Activated effector memory CD4-positive, alpha-beta T cell treated with anti-CD3 and anti-CD28 coated beads, Interleukin-2, amount 50 U/mL, for 16 hours (primary cell): ENCODE results near the gene MAP3K4.
"Not testable (repeated sequence)": the region's sequence is repeated elsewhere in the genome, so short reads cannot be mapped to it uniquely, and the experiment has no call there.

Experiments used
- DNase-seq: peaks from one replicate; pipeline ENCODE4 v3.0.0-alpha.2; 2020

Gene MAP3K4

DNA sequence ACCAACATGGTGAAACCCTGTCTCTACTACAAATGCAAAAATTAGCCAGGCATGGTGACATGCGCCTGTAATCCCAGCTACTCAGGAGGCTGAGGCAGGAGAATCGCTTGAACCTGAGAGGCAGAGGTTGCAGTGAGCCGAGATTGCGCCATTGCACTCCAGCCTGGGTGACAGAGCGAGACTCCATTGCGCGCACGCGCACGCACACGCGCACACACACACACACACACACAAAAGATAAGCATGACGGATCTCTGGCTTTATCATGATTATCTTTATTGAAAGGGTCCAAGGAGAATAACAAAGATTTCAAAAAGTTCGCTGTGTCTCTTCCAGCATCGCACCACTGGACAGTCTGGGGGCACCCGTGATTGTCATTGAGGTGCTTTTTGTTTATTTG lies 19.0 kb upstream of the MAP3K4 start:
- not testable (repeated sequence) for DNase-seq

DNA sequence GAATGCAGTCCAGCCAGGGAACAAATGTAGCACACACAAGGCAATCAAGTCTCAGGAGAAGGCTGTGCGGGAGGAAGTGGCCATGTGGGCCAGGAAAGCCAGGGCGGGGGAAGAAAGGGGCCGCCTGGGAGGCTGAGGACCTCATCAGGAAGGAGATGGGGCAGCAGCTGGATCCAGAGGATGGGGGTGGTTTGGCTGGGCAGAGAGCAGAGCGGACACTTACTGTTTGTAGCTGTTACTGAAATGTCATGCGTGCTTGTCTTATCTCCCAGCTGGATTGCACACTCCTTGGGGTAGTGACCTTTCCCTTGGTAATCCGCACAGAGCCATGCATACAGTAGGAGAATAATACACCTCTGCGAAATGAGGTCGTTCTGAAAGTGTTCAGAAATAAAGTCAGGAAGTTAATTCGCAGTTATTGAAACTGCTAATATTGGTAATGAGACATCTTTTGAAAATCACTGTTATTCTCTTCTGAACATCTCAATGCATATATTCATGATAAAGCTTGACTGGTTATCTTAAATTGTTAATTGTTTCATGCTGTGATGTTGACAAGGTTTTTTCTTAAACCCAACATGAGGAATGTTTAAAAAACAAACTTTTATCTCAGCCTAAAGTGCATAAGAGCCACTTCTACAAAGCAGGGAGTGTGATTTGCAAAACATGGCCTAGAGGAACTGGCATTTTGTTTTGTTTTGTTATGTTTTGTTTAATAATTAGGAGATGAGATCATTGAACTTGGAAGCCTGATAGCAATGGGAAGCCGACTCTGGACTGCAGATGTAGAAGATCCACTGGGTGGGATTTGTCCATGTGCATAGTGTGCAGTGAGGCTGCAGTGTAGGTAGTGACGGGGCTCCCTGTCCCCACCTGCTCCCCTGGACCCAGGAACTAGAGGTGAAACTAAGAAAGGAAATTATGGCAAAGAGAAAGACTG lies 18.0 kb upstream of the MAP3K4 start:
- DNase-seq, result no peak

DNA sequence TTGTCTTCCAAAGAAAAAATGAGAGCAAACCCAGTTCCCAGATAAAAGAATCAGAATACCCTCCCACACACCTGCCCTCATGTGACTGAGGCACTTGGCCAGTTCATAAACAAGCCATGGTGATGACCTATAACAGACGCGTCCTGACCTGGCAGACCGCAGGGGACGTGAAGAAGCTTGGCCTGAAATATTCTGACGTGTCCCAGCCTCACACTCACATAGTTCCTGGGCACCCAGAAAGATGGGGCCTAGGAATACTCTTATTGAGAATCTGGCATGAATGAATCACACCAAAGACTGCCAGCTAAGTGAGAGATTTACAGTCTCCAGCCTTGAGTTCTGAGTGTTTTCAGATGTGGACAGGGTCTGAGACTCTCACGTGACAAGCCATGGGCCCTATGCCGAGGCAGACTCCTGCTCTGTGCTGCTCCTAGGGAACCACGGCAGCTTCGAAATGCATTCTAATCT lies 17.2 kb upstream of the MAP3K4 start:
- DNase-seq, result no peak

DNA sequence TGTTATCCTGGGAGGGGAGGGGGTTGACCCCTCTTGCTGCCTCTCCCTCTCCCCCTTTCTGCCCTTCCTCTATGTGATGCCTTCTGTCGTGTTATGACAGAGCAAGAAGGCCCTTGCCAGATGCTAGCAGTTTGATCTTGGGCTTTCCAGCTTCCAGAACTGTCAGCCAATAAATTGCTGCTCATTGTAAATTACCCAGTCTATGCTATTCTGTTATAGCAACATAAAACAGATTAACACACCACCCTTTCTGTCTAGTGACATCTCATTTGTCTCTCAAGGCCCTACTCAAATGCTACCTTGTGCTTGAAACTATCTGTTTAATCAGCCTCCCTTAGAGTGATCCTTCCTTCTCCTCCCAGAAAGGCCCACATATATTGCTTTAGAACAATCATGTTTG lies 16.4 kb upstream of the MAP3K4 start:
- no peak for DNase-seq

DNA sequence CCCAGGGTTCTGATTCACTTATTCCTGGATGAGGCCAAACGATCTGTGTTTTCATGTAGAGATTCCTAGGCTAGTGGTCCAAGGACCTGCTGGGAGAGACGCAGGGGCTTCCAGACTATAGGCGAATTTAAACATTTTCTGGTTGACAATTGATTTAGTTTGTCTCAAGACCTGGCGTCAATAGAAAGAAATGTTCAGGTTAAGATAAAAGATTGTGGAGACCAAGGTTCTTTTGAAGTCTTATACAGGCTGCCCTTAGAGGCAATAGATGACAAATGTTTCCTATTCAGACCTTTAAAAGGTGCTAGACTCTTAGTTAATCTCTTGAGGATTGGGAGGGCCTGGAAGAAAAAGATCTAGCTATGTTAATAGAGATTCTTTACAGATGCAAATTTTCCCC lies 15.6 kb upstream of the MAP3K4 start:
- DNase-seq, result not testable (repeated sequence)

DNA sequence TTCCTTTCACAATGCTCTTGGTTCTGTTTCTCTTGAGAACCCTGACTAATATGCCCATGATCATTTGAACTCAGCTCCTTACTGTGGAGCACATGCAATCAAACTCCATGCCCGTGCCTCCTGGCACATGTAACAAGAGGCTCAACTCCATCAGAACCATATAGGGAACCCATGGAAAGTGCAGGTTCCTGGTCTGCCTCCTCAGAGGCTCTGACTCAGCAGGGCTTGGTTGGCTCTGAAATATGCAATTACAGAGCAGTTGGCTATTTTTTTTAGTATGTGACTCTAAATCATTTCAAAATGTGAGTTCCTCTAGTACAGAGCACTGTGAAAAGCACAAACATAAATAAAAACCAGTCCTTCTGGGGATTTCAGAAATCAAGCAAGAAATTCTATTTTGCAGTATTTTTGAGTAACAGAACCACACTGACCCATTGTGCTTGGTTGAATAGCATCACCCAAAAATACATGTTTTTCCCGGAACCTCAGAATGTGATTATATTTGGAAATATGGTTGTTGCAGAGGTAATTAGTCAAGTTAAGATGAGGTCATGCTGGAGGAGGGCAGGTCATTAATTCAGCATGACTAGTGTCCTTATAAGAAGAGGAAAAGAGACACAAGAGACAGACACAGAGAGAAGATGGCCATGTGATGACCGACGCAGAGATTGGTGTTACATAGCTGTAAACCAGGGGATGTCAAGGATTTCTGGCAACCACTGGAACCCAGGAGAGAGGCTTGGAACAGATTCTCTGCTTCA lies 13.2 kb upstream of the MAP3K4 start:
- no peak for DNase-seq

DNA sequence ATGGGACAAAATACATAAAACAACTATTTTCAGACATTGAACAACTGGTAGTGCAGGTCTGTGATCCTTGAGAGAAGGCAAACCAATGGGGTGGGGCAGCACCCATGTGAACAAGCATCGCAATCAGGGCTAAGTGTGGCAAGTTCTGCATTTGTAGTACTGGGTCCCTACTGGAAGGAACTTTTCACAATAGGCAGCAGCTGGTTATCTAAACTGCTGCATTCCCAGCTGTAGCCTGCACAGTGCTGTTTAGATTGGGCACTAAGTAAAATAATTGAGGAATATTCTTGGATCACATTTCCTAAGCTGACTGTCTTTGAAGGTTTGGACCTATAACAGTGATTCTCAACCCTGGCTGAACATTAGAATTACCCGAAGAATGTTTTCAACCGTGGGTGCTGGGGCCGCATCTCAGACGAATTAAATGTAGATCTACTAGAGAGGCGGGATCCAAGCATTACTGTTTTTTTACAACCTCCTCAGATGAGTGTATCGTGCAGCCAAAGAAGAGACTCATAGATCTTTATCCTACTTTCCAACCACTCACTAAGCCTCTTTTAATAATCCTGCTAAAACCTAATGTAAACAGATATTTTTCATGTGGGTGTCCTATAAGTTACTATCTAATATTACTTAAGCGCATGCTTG lies 12.4 kb upstream of the MAP3K4 start:
- no peak for DNase-seq

DNA sequence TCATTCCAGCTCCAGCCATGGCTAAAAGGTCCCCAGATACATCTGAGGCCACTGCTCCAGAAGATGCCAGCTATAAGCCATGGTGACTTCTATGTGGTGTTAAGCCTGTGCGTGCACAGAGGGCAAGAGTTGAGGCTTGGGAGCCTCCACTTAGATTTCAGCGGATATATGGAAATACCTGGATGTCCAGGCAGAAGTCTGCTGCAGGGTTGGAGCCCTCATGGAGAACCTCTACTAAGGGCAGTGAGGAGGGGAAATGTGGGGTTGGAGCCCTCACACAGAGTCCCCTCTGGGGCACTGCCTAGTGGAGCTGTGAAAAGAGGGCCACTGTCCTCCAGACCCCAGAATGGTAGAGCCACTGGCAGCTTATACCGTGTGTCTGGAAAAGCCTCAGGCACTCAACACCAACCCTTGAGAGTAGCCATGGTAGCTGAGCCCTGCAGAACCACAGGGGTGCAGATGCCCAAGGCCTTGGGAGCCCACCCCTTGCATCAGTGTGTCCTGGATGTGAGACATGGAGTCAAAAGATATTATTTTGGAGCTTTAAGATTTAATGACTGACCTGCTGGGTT lies 8.1 kb upstream of the MAP3K4 start:
- not testable (repeated sequence) for DNase-seq

DNA sequence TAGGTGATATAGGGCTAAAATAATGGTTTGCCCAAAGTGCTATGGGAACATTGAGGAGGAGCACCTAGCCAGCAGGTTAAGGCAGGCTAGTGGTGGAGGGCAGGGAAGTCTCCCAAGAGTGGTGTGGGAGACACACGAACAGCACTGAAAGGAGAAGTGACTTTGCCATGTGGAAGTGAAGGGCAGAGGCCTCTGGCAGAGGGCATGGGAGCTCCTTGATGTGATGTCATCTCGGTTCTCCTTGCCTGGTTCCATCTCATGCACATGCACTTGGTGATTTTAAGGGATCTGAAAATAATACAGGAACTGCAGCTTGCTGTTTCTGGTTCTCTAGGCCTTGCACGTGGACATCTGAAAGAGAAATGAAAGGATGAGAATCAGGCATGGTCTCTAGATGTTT lies 4.7 kb upstream of the MAP3K4 start:
- DNase-seq, result no peak

DNA sequence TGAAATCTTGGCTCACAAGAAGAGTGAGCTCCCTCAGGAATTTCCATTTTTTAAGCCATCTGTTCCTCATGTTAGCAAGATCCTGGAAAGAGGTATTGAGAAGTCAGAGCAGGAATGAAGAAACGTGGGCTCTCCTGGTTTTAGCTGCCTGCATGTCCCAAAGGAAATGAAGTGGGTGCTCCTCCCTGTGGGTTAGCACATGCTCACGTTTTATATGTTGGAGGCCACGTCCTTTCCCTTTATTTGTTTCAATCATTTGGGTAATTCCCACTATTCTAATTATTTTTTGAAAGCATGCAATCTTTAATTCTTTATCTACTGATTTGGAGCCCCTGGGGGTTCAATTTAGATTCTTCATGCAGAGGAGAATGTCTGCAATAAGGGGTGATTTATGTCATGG lies 4.3 kb upstream of the MAP3K4 start:
- DNase-seq, result no peak

DNA sequence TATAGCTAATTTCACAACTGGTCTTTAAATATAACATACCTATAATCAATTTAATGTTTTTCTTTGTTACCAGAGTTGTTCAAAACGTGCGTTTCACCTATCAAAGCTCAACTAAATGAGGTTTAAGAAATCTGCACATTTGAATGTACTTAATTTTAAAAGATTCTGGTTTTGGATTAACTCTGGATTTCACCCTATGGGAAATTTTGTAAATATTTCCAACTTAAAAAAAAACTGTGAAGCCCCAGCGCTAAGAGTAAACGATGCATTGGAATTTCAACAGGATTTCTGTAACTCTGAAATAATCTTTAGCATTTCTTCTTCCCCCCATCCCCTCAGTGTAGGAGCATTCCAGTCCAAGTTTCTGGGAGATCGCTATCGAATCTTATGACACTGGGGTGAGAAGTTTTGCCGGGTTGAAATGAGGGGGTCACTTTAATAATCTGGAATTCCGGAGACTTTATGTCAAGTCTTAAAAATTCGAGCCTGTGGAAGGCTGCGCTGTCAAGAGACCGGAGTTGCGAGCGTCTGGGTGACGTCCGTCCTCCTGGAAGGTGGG lies 643 bp upstream of the MAP3K4 start:
- DNase-seq, result no peak

DNA sequence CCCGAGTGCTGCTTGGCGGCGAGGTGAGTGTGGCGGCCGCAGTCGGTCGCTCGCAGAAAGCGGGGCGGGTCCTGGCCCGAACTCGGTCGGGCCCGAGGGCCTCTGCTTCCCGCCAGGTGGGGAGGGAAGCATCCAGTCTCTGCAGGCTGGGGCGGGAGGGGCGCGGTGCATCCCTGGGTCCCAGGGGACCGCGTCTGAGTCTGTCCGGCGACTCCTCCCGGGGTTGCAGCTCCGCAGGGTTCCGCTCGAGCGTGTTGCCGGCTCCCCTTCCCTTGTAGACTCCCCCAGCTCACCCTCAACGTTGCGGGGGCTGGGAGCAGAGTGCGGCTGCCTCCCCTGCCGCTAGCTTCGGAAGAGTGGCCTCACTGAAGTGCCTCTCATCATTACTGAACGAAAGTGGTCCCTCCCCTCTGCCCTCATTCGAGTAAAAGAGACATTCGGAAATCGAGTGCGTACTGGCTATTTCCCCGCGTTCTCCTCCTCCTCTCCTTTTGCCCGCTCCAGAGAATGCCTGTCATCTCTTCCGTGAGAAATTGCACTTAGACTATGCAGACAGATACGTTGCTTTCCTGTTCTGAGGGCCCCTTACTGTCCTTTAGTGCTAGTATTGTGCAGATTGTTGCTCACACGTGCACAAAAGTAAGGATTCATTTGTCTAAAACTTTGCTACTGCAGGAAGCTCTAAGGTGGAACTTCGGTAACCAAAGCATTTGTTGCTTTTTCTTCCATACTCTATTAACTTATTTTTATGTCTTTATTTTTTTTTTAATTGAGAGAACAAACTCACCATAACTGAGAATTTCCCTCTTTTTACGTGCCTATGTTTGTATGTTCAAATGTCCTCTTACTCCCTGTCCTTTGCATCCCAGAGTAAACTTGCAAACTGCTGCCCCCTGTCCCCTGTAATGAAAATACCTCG lies 751 bp downstream of the MAP3K4 start:
- DNase-seq, result peak; percentile 71

DNA sequence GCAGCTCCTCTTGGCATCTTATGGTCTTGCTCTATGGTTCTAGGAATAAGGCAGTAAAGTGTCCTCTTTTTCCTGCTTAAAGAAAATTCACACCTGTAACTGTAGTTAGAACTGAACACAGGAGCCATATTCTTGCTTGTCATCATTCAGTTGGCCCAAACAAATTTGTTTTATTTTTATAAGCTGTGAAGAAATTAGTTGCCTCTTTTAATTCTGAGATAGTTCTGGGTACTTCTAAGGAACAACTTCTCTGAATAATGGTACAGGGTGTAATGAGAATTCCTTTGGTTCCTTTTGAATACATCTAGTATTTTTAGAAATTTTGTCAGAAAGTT lies 1.4 kb downstream of the MAP3K4 start:
- DNase-seq, result no peak

DNA sequence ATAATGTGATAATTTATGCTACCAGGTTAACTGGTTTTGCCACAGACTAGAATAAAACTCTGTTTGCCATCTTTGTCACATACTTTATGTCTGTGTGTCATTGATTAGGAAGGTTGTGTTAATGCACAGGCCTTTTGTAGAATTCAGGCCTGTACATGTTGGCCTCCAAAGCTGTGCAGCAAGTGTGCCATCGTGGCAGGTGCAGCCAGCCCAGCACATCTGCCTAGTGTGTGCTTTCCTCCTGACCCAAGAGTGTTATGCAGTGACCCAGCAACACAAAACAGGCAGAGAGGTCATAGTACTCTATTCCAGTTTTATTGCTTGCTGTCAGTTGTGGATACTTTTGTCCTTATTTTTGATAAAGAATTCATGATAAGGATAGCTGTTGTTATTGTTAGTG lies 3.7 kb downstream of the MAP3K4 start:
- no peak for DNase-seq

DNA sequence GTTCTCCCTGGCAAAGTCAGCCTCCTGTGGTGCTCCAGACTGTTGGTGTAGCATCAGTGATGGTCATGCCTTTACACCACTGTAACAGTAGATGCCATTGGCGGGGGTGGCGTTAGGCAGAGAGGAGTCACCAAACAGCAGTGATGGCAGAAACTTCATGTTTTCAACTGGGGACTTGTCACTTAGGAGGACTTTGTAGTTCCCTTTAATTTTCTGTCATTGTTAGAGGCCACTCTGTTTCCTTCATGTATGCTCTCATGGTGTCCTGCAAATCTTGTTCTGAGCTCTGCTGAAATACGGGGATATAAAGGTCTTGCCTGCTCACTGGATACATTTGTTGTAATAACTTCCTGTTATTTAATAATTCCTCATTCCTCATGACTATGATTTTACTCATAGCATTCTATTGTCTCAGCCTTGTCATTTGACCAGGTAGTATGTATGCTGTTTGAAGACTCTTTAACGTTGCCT lies 4.6 kb downstream of the MAP3K4 start:
- DNase-seq, result no peak

DNA sequence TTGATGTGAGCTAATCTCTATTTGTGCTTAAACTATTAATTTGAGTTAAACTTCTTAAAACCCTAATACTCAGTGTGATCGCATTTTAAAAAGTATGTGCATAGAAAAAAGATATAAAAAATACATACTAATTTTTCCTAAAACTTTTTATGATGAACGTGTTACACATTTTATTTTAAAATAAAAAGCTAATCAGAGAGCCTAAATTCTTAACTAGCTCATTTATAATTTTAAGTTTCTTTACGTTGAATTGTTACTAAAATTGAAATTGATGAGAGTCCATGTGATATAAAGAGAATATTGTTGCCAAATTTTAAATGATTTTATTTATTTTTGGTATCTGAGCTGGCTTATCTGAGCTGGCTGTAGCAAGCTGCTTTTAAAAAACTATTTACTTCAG lies 6.6 kb downstream of the MAP3K4 start:
- no peak for DNase-seq

DNA sequence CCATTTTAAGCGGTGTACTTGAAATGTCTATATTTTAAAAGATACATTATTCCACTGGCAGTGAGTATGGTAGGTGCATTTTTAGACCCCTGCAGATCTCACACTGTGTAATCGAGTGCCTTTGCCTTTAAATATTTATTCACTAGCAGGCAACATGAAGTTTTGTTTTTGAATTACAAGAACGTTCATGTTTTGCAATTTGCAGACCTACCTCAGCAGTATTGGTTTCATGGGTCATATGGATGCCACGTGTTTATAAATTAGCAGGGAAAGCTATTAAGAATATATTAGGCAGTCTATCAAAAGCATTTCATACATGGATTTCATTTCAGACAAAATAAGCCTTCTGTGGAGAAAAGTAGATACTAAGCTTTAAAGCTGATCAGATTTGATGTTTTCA lies 7.2 kb downstream of the MAP3K4 start:
- DNase-seq, result no peak

DNA sequence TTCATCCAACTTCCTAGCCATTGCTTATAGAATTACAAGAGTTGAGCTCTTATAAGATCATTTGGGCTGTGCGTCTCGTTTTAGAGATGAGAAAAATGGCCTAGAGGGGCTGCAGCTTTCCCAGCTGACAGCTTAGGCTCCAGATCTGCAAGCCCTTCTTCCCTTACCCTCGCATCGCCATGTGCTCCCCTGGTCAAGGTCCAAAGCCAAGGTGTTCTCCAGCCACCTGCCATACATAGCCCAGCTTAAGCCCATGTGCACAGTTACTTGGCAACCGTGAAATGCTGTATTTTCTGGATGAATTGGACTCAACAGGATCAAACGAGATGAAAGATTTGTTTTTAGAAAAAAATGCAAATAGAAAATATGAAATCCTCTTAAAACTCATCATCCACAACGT lies 7.9 kb downstream of the MAP3K4 start:
- no peak for DNase-seq

DNA sequence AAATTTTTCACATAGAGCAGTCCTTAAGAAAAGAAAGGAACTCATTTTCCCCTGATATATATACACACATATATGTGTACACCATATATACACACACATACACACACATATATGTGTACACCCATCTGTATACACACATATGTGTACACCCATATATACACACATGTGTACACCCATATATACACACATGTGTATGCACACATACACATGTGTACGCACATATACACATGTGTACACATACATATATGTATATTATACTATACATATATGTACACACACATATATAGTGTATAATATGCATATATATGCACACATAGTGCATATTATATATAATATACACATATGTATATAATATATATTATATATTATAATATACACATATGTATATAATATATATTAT lies 9.1 kb downstream of the MAP3K4 start:
- DNase-seq, result no peak

DNA sequence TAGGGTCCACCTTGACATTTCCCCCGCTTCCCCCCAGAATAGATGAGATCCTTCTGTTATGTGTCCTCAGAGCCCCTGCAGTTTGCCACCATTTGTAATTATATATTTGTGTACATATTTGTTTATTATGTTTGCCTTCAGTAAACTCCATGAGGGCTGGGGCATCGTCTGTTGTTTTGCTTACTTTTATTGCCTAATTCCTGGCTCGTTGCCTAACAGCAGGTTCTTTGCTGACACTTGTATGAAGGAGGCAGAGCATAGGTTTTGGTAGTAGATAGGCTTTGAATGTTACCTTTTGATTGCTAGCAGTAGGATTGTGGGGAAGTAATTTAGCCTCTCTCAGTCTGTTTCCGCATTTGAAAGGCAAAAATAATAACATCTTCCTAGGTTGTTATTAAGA lies 9.9 kb downstream of the MAP3K4 start:
- no peak for DNase-seq

DNA sequence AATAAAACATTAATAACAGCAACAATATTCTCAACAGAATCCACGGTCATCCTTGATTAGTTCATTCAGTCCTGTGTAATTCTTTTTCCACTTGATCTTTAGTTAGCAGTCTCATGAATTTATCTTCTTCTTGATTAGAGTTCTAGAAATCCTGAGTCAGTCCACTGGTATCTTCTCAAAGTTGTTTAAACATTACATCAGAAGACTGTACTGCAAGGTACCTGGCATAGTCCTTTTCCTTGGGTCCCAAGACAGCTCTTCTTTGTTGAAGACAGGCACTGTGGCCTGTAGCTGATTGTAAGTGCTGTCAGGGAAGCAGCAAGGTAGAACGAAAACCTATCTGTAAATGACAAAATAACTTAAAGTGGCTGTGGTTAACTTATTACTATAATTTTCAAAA lies 11.8 kb downstream of the MAP3K4 start:
- no peak for DNase-seq

DNA sequence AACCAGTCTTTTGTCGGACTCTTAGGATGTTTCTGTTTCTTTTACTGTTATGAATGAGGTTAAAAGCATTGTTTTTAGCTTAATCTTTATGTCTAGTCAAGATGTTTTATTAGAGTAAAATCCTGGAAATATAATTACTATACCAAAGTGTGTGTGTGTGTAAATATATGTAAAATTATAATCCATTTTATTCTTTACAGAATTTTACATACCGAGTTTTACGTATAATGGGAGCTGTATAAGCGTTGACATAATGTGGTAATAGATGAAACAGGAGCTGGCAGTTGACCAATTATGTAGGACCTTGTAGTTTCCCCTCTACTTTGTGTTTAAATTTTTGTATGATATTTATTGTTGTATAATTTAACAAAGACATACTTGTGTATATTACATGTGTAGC lies 16.7 kb downstream of the MAP3K4 start:
- no peak for DNase-seq
